Stimulated activated CD4-positive, alpha-beta T cell treated with anti-CD3 and anti-CD28 coated beads, Interleukin-15, amount 100 ng/mL, for 1 hour (primary cell): ENCODE measurements around the gene VWA3A.
"Not testable (repeated sequence)": the region's sequence is repeated elsewhere in the genome, so short reads cannot be mapped to it uniquely, and the experiment has no call there.

Experiments
- DNase-seq, 2 donors: peaks; one replicate each; pipeline ENCODE4 v3.0.0-alpha.2; 2020; ENCODE audit warnings: low read depth in 1 of 2, low spot score in 1 of 2

Gene VWA3A

DNA sequence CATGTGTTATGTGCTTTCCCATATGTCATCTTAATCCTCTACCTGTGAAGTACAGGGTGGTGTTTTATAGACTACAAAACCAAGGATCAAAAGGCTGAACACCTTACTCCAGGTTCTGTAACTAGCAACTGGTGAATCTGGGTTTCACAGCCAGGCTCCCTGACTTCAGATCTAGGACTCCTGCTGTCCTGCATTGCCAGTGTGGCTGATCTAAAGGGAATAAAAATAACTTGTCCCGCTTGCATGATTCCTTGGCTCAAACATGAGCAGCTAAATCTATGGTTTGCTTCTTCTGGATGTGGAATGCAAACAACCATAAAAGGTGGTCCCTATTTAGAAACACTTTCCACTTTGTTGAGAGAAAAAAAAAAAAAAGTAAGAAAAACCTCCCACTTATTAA lies 3.7 kb upstream of the VWA3A start:
- DNase-seq = no peak

- DNase-seq = no peak
Observed at GRCh38 chr16:22089910-22090309, 2.4 kb upstream of the VWA3A start.

- DNase-seq = no peak
Observed at GRCh38 chr16:22091721-22092120, 620 bp upstream of the VWA3A start.

GRCh38 chr16:22093331-22093730 lies 990 bp downstream of the VWA3A start:
- DNase-seq = no peak

DNA sequence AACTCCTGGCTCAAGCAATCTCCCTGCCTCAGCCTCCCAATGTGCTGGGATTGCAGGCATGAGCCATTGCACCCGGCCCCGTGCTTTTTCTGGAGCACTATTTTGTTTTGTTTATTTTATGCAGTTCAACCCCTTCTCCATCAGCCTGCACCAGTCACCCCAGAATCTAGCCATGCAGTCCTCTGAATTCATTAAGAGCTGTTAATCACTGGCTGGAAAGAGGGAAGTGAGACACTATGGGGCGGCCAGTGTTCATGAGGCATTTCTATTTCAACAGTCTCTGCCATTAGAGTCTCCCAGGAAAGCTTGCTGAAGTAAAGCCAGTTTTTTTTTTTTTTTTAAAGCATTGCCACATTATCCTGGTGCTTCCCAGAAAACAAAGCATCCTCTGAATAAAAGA lies 1.7 kb downstream of the VWA3A start:
- DNase-seq = no peak

- DNase-seq = no peak
Observed at GRCh38 chr16:22098405-22099255, 6.3 kb downstream of the VWA3A start.

DNA sequence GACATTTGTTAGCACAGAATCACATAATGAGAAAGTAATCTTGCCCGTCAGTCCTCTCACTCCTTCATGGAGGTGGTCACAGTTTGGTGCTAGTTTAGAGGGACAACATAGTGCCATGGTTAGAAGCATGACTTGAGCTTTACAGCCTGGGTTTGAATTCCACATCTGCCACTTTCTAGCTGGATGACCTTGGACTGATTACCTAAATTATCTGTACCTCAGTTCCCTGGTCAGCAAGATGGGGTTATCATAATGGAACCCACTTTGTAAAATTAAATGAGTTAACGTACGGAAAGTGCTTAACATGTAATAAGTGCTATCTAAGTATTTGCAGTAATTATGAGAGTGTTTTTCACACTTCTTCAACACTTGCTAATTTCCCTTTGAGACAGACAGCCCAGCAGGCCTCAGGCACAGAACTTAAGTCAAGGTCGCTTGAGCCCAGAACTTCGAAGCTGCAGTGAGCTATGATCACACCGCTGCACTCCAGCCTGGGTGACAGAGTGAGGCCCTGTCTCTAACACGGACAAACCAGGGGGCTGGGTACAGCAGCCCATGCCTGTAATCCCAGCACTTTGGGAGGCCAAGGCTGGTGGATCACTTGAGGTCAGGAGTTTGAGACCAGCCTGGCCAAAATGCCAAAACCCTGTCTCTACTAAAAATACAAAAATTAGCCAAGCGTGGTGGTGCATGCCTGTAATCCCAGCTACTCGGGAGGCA lies 7.1 kb downstream of the VWA3A start:
- DNase-seq = no peak

DNA sequence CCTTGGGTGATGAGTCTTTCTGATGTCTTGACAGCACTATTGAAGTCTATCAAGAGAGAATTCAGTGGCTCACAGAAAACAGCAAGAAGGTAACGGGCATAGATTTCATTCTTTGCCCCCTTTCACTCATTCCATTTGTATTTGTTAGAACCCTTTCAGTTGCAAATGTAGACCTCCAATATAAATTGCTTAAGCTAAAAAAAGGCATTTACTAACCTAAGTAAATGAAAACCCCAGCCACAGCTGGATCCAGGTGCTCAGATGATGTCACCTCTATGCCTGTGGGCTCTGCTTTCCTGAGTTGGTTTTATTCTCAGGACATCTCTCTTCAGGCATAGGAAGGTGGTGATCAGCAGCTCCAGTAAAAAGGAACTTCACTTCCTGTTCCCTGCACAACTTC lies 11.1 kb downstream of the VWA3A start:
- no peak for DNase-seq

DNA sequence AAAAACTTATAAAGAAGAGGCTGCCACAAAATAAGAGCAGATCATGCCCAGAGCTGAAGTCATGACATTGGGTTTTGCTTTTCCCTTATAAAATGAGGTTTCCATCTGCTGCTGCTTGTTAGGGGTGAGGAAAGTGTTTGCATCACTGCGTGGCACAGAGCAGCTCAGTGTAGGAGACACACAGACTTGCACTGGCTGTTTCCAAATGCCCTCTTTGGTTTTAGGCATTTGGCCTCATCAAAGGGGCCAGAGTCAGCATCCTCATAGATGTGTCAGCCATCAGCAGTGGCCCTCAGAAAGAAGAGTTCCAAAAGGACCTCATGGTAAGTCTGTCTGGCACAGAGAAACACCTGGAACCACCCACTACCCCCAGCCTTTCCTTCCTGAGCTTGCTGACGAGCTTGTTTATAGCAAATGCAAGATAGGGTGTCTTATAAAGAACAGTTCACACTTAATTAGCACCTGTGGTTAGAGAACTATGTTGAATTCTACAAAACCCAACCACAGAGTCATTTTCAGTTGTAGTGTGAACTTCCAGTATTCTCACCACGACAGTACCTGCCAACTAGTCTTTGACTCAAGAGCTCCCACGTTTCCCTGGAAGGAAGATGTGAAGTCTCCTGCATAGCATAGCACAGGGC lies 17.0 kb downstream of the VWA3A start:
- no peak for DNase-seq

GRCh38 chr16:22111629-22112028 lies 19.3 kb downstream of the VWA3A start:
- DNase-seq = not testable (repeated sequence)

DNA sequence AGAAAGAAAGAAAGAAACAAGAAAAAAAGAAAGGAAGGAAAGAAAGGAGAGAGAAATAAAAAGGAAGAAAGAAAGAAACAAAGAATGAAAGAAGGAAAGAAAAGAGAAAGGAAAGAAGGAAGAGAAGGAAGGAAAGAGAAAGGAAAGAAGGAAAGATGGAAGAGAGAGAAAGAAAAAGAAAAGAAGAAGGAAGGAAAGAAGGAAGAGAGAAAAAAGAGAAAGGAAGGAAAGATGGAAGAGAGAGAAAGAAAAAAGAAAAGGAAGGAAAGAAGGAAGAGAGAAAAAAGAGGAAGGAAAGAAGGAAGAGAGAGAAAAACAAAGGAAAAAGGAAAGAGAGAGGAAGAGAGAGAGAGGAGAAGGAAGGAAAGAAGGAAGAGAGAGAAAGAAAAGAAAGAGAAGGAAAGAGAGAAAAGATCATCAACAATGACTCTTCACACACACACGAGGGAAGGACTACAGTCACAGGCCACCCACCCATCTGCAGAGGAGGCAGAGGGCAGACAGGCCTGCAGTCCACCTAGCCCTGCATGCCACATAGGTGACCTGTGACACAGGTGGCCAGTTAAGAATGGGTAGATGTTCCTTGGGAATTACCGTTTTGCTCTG lies 23.9 kb downstream of the VWA3A start:
- no peak for DNase-seq

GRCh38 chr16:22117609-22118008 lies 25.3 kb downstream of the VWA3A start:
- no peak for DNase-seq

DNA sequence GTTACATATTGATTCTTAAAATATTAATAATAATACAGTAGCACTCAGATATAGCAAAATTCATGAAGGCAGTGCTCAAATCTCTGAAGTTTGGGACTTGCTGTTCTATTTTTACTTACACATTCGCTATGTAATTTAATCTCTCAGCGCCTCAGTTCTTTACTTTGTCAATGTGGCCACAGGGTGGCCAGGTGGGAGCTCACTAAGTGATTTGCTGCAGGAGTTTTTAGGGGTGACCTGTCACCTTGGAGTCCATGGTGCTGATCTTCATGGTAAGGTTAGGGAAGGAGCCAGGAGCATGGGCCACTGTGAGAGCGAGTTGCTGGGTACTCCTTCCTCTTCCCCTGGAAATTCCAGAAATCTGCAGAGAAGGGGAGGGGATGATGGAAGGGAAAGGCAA lies 28.1 kb downstream of the VWA3A start:
- DNase-seq = no peak

- no peak for DNase-seq
Observed at GRCh38 chr16:22122239-22122638, 29.9 kb downstream of the VWA3A start.

- no peak for DNase-seq
Observed at GRCh38 chr16:22123146-22123545, 30.8 kb downstream of the VWA3A start.

- DNase-seq = no peak
Observed at GRCh38 chr16:22123759-22124490, 31.6 kb downstream of the VWA3A start.

DNA sequence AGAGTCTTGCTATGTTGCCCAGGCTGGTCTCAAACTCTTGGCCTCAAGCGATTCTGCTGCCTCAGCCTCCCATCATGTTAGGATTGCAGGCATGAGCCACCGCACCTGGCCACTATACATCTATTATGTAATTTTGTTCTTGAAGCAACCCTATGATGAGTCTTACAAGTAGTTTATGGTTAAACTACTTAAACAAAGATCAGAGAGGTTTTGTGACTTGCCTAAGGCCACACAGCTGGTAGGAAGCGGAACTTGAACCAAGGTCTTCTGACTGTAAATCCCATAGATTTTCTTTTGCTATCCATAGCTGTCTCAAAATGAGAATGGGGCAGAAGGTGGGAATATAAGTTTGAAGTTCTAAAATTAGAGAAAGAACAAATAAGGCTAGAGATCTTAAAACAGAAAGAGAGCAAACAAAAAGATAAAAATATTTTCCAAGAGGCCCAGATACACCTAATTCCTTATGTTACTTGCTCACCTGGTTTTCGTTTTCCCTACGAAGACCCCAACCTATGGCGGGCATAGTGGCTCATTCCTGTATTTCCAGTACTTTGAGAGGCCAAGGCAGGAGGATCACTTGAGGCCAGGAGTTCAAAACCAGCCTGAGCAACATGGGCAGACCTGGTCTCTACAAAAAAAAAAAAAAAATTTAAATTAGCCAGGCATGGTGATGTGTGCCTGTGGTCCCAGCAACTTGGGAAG lies 32.4 kb downstream of the VWA3A start:
- DNase-seq = no peak

- DNase-seq = no peak
Observed at GRCh38 chr16:22126037-22126558, 33.8 kb downstream of the VWA3A start.

- DNase-seq = not testable (repeated sequence)
Observed at GRCh38 chr16:22128537-22128936, 36.2 kb downstream of the VWA3A start.

GRCh38 chr16:22130528-22130927 lies 38.2 kb downstream of the VWA3A start:
- no peak for DNase-seq
